NCI-H510A (cell line): ENCODE measurements around the gene MARK3.
A peak's percentile ranks its signal among the peaks of the same experiment; 100 is the strongest.
"Not testable (repeated sequence)": the region's sequence is repeated elsewhere in the genome, so short reads cannot be mapped to it uniquely, and the experiment has no call there.

ENCODE experiments used
- DNase-seq: peaks from one replicate; lab custom pipeline; 2025; lab: John Stamatoyannopoulos, UW

The MARK3 gene

DNA sequence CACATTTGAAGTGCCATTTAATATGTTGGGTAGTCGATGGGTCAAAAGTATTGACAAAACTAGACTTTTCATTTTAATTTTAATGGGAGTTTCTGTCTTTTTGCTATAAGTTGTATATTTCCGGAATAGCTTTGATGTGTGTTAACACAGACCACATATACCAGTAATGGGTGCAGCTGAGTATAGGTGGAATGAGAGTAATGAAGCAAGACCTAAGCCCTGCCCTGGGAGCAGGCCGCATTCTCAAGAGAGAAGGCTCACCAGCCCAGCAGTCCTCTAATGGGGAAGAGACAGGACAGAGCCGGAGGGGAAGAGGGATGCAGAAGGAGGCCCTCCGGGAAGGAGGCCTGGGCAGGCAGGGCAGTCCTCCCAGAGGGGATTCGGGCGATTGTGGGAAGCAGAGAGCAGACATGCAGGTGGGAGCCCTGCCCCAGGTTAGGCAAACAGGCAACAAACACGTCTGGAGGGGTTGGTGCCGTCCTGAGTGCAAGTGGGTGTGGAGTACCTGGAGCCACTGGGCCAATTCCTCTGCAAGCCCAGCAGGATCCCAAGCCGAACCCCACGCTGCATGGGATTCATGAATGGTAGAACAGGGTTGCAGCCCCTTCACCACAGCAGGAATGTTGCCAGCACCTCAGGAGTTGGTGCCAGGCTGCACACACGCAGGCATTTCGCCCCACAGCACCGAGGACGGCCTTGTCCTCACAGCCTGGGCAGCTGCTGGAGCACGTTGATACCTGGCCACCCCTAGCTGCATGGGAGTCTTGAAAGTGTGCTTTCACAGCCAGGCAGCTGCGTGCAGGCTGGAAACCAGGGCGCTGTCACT is 129.6 kb downstream of the MARK3 start:
- no peak for DNase-seq

DNA sequence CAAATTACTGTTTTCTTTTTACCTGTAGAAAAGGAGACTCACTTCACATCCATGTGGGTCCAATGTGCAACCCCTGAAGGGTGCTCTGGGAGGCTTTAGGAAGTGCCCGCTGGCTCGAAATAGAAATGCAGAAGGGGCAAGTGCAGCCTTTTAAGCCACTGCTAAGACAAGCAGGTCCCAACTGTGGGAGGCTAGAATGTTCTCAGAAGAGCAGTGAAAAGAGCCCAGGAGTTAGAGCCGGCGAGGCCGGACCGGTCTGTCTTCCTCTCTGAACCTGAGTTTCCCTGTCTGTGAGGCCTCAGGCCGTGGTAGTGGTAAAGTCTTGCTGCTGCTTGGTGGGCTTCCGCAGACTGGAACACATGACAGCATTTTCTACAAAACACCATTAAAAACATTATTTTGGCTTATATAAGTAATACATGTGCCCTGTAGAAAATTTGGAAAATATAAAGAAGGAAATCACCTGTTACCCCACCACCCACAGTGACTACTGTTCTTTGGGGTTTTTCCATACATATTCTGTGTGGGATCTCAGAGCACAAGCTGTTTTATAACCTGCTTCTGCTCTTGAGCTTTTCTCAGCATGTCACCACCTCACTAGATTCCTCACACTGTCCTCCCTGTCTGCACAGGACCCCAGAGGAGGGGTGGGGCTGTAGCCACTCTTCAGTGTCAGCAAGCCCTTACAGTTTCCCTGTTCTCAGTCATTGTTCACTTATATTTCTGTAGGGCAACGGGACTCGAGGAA is 131.4 kb downstream of the MARK3 start:
- no peak for DNase-seq

DNA sequence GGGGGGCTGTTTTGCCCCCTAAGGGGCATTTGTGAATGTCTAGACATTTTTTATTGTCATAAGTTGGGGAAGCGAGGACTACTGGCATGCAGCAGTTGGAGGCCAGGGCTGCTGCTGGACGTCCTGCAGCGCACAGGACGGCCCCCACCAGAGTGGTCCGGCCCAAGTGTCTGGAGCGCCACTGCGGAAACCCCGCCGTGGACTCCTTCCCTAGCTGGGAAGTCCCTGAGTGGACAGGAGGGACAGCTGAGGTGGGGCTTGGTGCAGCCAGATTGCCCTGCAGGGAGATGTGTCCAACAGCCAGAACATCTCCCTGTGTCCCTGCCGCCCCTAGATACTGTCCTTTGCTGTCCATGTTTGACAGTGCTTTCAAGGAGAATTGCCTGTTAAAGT is 132.0 kb downstream of the MARK3 start:
- DNase-seq = no peak

DNA sequence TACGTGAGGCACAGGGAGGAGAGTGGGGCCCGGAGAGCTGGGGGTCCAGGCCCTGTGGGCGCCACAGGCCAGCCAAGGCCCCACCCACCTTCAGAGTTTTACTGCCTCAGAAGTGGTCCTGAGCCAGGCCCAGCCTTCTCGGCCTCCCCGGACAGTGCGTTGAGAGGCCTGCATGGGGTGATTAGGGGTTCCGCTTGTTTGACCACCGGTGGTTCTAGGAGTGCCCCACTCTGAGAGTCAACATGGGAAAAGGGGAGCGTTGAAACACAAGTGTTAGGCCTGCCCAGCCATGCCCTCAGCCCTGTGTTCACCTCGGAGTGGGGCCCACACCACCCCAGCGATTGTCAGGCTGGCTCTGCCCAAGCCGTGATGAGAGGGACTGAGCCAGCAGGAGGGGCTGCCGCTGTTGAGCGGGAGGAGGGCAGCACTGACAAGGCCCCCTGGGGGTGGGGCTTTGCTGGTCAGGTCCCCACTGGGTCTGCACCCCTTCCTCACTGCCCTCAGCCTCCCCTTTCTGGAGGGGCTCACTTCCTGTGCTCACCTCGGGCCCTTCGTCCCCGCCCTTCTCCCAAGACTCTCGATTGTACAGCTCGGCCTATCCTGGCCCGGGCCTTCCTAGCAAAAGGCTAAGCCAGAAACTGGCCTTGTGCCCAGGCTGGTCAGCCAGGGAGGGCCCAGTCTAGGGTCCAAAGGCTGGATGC is 132.7 kb downstream of the MARK3 start:
- DNase-seq = no peak

DNA sequence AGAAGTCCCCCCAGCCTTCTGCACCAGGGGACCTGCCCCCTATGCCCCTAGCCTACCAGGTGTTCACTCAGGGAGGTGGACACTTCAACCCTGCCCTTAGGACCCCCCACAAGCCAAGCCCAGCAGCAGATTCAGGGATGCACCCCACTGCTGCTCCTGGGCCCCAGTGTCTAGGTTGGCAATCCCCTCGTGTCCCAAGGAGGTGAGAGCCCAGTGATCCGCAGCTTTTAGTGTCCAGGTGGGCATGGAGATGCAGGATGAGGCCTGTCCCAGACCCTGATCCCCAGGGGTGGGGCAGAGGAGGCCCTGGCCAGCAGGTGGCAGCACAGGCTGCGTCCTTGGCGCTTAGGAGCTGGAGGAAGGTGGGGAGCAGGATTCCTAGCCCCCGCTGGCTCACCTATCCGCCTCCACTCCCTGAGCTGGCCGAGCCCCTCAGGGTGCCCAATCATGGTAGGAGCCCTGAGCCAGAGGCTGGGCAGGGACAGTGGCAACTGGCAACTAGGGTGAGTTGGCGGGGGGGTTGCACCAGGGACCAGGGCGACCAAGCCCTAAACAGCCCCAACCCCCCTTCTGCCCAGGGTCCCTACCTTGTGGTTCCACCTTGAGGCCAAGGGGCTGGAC is 133.3 kb downstream of the MARK3 start:
- DNase-seq = peak; percentile 56

DNA sequence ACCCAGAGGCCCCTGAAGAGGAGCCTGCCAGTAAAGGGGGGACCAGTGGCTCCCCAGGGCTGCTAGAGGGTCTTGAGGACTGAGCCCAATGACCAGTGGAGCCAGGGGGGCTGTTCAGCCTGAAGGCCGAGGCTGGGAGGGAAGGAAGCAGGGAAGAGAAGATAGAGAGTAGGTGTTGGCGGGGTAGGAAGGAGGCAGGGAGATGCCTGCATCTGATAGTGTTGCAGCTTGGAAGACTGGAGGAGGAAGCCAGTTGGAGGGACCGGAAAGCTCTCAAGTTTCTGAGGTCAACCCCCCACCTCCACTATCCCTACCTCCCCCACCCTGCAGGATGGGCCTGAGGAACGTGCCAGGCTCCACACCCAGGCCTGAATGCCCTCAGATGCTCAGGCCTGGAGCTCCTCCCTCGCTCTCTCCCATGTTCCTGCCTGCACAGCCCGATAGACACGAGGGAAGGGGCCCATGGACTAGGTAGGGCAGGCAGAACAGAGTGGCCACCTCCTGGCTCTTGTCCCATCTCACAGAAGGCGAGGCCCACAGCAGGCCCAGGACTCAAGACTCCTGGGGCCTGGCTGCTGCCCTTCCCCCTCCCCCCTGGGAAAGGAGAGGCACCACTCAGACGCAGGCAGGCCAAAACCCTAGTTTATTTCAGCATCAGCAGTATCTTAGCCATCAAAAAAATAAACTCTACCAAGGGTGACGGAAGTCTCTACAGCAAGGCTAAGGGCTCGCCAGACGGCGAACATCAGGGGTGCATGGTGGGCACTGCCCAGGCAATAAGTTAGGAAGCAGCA is 134.0 kb downstream of the MARK3 start:
- no peak for DNase-seq

DNA sequence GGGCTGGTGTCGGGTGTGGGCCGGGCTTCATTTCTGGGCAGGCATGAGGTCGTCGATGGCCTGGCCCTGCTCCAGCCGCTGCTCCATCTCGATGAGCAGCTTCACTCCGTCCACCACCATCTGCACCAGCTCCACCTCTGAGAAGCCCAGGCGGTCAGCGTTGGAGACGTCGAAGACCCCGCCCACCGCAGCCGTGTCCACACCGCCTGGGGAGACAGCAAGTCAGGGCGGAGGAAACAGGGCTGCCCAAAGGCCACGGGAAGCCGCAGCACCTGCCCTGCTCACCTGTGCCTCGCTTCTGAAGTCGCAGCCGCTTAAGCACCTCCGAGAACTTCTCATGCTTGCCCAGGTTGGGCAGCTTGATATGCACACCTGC is 134.6 kb downstream of the MARK3 start:
- peak; percentile 78 for DNase-seq

DNA sequence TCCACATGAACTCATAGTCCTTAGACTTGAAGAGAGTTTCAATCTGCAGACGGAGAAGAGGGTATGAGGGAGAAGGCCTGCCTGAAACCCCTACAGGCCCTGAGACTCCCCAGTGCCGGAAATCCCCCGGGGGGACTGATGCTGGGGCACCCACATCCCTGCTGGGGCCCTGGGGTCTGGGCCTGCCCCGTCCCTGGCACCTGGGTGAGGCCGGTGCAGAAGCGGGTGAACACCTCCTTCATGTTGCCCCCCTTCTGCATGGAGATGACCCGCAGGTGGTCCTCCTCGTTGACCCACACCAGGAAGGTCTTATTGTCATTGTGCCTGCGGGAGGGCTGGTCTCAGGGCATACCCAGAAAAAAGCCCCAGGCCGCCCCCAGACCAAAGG is 135.0 kb downstream of the MARK3 start:
- DNase-seq = no peak

DNA sequence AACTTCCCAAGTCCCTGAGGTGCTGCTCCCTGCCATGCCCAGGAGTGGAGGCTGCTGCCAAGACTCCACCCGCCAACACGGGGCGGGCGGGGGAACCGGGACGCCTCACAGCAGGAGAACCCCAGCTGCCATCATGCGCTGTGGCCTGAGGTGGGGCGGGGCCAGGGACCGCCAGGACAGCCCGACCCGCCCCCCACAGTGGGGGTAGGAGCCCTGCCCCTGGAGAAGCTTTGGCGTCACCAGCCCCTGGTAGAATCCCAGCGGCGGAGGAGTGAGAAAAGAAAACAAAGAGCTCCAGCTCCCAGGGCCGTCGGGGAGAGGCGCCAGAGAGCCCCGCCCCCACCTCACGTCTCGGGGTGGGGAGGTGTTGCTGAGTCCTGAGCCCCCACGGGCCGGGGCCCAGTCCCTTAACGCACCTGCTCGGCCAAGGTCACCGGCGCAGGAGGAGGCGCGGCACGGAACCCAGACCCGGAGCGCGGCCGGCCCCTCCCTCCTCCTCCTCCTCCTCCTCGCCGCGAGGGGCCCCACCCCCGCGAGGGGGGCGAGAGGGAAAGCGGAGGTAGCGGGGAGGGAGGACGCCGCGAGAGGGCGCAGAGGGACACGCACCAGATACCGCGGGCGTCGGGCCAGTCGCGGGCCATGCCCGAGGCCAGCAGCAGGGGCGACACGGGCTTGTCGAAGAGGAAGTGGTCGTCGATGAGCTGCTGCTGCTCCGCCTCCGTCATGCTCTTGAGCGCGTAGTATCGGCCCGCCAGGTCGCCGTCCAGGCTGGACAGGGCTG is 135.6 kb downstream of the MARK3 start:
- peak; percentile 93 for DNase-seq

DNA sequence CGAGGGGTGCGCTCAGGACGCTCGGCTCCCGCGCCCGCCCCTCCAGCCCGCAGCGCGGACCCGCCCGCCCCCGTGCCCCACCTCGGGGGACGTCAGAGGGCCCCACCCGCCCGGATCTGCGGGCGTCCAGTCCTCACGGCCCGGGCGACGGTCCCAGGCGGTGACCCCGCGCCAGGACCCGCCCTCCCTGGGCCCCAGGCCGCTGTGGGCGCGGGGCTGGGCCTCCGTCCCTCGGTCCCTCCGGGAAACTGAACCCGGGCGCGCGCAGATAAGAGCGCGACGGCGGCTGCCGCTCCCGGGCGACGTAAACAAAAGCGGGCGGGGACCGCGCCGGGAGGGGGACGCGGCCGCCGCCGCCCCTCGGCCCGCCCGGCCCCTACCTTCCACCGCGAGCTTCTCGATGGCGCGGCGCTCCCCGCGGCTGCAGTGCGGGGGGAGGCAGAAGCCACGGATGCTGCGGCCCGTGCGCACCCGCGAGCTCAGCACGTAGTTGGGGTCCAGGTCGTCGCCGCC is 136.3 kb downstream of the MARK3 start:
- no peak for DNase-seq

DNA sequence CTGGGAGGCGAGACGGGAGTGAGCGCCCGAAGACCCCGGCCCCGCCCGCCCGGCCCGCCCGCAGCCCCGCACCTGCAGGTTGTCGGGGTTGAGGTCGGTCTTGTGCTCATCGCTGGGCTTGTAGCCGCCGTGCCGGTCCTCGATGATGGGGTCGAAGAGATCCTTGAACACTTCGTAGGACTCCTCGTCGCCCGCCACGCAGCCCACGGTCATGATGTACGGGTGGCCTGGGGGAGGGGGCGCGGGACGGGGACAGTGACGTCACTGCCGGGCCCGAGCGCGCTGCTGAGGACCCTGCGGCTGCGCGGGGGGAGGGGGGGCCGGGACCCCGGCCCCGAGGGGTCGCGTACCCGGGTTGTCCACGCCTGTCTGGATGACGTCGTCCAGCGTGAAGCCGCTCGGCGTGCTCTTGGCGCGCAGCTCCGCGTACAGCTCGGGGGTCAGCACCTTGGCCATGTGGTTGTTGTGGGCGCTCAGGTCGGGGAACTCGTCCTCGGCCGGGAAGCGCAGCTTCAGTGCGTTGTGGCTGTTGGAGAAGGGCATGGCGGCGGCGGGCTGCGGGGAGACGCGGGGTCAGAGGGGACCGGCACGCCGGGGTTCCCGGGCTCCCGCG is 136.8 kb downstream of the MARK3 start:
- no peak for DNase-seq

DNA sequence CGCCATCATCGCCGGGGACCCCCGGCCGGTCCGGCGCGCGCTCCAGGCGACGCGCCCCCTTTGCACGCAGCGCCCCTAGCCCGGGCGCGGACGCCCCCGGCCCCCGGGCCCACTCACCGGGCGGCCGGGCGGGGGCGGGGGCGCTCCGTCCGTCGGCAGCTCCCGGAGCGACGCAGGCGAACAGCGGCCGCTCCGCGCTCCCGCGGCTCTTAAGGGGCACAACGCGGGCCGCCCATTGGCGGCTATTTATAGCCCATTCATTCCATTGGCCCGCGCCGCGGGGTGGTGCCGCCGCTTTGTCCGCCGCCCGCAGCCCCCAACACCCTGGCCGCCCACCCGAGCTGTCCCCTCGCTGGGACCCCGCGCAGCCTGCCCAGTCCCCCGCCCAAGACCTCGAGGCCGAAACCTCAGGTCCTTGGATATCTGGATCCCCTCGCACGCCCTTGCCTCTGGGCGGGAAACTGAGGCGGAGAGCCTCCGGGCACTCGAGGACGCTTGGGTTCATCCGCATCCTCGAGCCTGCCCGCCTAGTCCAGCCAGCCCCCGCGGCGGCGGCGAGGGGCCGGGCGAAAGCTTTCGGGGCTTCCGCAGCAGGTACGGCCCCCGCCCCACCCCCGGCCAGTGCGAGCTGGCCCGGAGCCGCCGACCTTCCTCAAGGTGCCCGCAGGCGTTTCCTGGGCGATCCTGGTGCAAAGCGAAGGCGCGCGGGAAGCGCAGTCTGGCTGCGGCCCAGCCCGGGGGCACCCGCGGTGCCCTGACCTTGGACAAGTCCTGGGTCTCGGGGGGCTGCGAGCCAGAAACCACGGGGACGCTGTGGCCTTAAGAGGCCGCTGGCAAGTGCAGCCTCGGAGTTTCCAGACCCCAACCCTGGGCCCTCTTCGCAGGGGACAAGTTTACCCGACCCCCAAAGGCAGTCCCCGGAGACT is 137.7 kb downstream of the MARK3 start, which contains the start of gene CKB:
TSS of gene CKB (minus strand) at position 182 of the 926 bp plus-strand sequence. CDS start 337 bp downstream, outside the sequence.
- peak; percentile 72 for DNase-seq

DNA sequence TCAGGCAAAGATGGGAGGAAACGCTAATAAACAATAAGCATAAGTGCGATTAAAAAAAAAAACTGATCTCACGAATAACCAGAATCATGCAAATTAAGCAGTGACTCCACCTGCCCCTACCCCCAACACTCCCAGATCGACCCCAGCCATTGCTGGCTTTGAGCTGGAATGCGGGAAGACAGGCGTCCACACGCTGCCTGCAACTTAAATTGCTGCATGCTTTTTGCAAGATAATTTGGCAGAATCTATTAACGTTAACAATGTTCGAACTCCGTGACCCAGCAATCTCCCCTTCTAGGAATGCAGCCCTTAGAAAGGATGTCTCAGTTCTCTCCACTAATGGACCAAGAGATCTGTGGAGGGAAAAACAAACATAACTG is 138.3 kb downstream of the MARK3 start:
- no peak for DNase-seq

DNA sequence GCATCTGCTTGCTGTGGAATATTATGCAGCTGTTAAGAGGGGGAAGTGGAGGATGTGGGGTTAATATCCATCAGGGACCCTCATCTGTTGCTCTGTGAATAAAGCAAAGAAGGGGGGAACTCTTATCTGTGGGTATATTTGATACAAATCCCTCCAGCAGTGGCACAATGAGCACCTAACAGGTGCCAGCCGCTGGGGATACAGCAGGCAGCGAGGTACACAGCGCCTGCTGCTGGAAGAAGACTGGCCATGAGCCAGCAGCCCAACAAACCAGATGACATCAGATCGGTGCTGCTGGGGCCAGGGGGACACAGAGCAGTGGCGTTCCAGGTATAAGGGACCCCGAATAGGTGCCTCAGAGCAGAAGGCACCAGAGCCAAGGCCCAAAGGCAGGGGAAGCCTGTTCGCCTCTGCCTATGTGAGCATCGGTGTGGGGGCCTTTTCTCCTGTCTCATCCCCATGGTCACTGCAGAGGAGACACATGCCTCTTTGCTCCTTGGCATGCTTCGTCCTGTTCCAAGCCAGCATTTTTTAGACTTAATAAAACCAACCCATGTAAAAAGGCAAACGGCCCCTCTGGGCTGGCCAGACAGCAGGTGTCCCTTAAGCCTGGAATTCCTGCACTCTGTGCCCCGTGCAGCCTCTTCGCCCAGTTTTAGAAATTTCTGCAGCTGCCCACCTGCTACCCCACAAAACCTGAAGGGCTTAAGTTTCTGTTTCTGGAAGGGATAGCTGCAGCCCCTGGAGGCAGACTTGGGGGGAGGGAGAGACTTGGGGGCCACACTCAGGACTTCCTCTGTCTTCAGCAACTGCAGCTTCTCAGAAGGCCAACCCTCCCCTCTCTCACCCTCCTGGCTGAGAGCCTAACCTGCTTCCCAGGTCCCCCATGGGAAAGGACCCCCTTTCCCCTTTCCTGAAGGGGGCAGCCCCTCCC is 139.1 kb downstream of the MARK3 start:
- DNase-seq = no peak

DNA sequence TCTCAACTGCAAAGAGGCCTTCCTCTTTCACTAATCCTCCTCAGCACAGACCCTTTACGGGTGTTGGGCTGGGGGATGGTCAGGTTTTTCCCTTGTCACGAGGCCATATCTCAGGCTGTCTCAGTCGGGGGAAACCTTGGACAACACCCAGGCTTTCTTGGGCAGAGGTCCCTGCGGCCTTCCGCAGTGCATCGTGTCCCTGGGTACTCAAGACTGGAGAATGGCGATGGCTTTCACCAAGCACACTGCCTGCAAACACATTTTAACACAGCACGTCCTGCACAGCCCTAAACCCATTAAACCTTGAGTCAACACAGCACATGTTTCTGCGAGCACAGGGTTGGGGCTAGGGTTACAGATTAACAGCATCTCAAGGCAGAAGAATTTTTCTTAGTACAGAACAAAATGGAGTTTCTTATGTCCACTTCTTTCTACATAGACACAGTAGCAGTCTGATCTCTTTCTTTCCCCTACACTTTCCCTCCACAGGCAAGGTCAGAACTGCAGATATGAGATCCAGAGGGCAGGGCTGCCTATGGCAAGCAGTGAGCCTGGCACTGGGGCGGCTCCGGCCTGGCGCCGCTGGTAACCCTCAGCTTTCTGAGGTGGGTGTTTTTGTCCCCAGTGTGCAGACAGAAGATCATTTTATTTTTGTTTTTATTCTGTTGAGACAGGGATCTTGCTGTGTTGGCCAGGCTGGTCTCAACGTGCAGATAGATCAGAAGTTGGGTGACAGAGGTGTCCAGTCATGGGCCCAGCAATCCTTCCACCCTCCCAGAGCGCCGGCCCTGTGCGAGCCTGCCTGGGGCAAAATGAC is 140.4 kb downstream of the MARK3 start:
- not testable (repeated sequence) for DNase-seq

DNA sequence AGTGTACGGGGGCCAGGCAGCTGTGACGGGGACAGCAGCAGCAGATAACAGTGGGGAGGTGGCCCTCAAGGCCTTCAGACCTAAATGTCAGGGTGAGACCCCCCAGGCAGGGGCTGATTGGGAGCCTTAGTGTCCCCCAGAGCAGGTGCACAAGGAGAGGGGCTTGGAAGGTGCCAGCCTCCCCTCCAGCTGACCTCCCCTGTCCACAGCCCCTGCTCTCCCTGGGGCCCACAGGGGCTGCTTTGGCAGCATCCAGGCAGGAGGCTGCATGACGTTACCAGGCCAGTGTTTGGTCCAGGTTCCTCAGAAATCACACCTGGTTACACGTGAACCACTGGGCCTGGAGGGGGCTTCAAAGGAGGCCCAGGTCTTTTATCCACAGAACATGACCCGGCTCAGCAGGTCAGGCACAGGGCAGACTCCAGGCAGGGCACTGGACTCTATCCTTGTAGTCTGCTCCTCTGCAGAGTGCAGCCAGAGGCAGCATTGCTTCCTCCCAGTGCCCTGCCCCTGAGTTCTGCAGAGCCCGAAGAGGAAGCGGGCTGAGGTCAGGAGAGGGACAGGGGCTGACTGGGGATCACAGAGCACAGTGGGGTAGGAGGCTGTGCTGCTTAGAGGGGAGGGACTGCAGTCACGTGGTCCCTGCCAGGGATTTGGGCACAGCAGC is 141.2 kb downstream of the MARK3 start:
- no peak for DNase-seq

DNA sequence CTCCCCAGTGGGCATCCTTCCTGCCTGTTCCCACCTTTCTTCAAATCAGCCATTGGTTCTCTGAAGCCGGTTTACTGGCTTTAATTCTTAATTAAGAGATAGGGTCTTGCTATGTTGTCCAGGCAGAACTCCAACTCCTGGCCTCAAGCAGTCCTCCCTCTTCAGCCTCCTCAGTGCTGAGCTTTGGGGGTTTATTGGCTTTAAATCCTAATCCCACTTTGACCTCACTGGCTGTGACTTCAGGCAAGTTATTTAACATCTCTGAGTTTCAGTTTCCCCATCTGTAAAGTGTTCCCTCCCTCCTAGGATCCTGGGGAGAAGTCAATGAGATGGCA is 141.7 kb downstream of the MARK3 start:
- DNase-seq = no peak
